Pons (tissue), 1 donor: ENCODE data around the gene TMEM266.

Source experiments
- DNase-seq: peaks from one replicate; pipeline ENCODE4 v3.0.0-alpha.2; 2016; ENCODE audit warnings: low spot score

The TMEM266 gene

DNA sequence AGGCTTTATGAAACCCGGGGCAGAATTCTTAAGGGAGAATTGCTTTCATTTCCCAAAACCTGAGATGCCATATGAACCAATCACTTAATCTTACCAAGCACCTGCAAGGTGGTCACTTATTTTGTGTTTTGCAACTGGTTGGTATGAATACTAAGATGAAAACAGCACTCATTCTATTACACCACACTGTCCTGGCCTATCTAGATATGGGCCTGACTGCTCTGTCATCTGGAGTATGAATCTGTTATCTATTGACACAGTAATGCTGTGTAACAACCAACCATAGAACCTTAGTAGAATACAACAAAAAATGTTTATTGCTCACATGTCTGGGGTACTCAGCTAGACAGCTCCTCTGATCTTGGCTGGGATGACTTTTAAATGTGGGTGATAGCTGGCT, 74.8 kb downstream of the TMEM266 start:
- DNase-seq, result no peak

DNA sequence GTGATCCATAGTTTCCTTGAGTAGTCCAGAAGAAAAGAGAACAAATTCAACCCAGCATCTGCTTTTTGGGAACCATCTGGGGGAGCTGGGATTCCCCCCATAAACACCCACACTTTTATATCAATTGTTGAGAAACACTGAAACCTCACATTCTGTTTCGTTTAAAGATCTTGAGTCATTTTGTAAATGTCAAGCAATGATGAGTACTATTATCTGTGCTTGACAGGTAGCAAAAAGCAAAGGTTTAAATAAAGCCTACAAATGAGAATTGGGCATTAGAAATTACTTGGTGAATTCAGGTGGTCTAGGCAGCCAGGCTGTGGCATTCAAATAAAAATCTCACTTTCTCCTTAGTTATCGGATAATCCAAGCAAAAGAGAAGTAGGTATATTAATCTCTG, 75.7 kb downstream of the TMEM266 start:
- DNase-seq, result no peak

- no peak for DNase-seq
Measured at GRCh38 chr15:76138436-76138835, 78.7 kb downstream of the TMEM266 start.

DNA sequence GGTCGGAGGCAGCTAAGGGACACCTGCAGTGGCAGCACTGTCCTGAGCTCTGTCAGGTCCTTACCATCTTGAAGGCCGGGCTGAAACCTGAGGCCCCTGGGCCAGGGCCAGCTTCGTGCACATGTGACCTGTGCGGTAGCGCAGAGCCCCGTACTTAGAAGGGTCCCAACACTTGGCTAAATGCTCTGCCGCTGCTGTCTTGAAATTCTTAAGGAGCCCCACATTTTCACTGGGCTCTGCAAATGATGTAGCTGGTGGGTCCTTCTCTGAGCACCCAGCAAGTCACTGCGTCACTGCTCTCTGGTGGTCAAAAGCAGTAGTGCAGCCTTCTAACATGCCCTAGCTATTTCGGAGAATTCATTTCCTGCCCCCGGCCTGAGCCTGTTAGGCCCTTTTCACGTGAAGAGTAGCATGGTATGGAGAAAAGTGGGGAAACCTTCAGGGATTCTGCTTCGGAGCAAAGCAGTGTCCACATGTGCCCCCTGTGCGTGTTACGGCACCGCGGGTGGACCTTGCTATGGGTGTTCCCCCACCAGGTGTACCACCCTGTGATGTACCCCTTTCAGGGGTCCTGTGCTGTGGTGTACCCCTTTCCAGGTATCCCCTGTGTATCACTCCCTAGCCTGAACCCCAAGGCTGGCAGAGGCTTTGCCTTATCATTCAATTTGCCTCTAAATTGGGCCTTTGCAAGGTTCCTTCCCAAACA, 79.7 kb downstream of the TMEM266 start:
- peak; percentile 53 for DNase-seq

DNA sequence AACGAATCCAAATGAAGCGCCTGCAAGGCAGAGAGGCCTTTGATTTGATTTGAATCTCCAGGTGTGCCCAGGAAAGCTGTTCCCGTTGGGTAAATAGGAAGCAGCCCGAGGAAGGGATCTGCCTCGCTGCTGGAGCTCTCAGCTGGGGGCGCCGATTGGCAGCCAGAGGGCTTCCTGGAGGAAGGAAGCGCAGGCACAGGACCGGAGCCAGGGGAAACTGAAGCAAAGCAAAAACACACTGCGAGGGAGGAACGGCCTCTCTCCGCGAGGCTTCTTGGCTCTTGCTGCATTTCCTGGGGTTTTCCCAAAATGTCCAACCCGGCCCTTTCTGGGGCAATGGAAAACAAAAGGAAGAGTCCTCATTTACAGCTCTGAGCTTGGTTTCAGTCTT, 80.3 kb downstream of the TMEM266 start:
- peak; percentile 1 for DNase-seq

GRCh38 chr15:76146812-76147211, 87.0 kb downstream of the TMEM266 start:
- no peak for DNase-seq

- no peak for DNase-seq
Measured at GRCh38 chr15:76147906-76148570, 88.3 kb downstream of the TMEM266 start.

DNA sequence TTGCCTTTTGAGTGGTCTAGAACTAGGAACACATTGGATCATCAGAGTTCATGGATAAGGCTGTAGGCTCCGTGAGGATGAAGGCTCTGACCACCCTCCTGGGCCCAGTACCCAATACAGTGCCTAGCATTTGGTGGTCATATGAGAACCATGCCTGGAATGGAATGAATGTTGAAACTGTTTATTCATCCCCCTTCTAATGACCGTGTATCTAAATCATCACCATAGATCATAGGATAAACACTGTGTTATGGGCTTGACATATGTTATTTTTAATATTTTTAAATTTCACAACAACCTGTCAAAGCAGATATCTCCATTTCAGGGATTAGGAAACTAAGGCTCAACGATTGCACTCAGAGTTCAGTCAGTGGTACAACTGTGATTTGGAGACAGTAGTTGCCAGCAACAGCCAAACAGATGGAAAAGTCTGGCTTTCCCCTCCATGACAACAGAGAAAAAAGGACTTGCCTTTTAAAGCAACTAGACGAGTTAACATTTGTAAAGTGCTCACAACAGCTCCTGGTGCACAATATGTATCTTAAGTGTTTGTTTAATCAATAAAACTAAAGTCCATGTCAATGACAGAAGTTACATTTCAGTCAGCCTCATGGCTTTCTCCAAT, 89.6 kb downstream of the TMEM266 start:
- no peak for DNase-seq

- DNase-seq, result peak; percentile 8
Measured at GRCh38 chr15:76150513-76150912, 90.7 kb downstream of the TMEM266 start.

DNA sequence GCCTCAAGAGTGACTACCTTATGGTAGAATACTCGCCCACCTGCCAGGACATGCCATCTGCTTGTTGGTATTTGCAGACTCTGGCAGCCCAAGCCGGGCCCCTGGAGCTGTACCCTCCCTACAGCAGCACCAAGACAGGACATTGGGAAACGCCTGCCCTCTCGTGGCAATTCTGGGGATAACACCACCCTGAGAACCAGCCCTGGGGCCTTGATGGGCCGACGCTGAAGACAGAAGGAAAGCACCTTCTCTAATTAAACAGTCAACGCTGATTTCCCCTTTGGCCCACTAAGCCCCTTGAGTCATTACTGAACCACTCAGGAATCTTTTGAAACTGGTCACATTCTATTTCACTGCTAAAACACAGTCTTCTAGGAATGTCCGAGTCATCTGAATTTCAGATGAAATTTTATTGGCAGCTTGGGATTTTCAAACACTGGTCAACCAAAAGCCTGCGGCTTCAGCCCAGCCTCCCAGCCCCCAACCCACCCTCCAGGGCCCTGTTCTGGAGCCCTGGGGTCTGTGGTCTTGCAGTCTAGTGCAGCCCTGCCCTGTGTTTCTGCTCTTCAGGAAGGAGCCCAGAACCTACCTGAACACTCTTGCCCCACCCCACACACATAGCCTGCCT, 91.3 kb downstream of the TMEM266 start:
- DNase-seq, result peak; percentile 59

- no peak for DNase-seq
Measured at GRCh38 chr15:76151599-76151974, 91.8 kb downstream of the TMEM266 start.

- no peak for DNase-seq
Measured at GRCh38 chr15:76152197-76152596, 92.4 kb downstream of the TMEM266 start.

- no peak for DNase-seq
Measured at GRCh38 chr15:76153241-76154197, 93.7 kb downstream of the TMEM266 start.

DNA sequence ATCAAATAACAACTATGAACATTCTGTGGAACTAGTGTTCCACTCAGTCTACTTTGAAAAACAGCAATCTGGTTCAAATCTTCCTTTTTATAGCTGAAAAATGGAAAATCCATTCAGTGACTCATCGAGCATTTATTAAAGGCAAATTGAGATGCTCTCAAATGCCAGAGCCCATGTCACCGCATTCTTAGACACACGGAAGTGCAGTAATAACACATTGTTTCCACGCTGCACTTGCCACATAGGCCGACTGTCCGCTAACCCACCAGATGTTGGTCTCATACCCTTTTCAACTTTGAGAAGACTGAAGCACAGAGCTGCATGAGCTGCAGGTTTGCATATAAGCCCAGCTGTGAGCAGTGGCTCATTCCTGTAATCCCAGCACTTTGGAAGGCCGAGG, 95.9 kb downstream of the TMEM266 start:
- DNase-seq, result no peak

GRCh38 chr15:76158226-76158625, 98.4 kb downstream of the TMEM266 start:
- DNase-seq, result no peak

- no peak for DNase-seq
Measured at GRCh38 chr15:76158815-76159214, 99.0 kb downstream of the TMEM266 start.

GRCh38 chr15:76159282-76159681, 99.5 kb downstream of the TMEM266 start:
- DNase-seq, result no peak

- DNase-seq, result no peak
Measured at GRCh38 chr15:76160426-76161152, 100.8 kb downstream of the TMEM266 start.

GRCh38 chr15:76161153-76162035, 101.6 kb downstream of the TMEM266 start:
- no peak for DNase-seq

GRCh38 chr15:76162036-76162398, 102.2 kb downstream of the TMEM266 start:
- DNase-seq, result no peak
